ENCODE results near the gene MAGEH1. TPM values are rescaled to one million over a fixed set of nuclear protein-coding genes. Genes with fewer than 3 reads are reported as not detected.

Gene MAGEH1
- total RNA-seq, 1 experiment from 2014 or later: 38.3 TPM

GRCh38 chrX:55490121-55490520 lies 38.2 kb downstream of the MAGEH1 start:
- no peak for DNase-seq (ENCODE audit: low read depth)

- no peak for DNase-seq (ENCODE audit: low read depth)
Observed at GRCh38 chrX:55490974-55491373, 39.0 kb downstream of the MAGEH1 start.

Other genes with a start within 250 kb of the MAGEH1 start
- gene PAGE5, start 231.8 kb upstream of the MAGEH1 start, total RNA-seq (2014; rRNA removed; shearing (Covaris generic)): 0.49 TPM in 1 of 2 replicates, not detected in the other
- not detected in 2 replicates for gene PAGE3, start 187.2 kb upstream of the MAGEH1 start, total RNA-seq (2014; rRNA removed; shearing (Covaris generic))
- 1.1 and 1.7 TPM in 2 replicates for gene USP51, start 37.7 kb downstream of the MAGEH1 start, total RNA-seq (2014; rRNA removed; shearing (Covaris generic))
- gene FOXR2, start 171.3 kb downstream of the MAGEH1 start, total RNA-seq (2014; rRNA removed; shearing (Covaris generic)): not detected in 2 replicates